HG03196 (cell line): ENCODE data around the gene LPIN3.

Experiments
- ATAC-seq: cut with Tn5 transposase; IDR thresholded peaks from one replicate; pipeline ENCODE4 v1.9.1; 2021; ENCODE audit not compliant: unreplicated experiment

LPIN3 gene

DNA sequence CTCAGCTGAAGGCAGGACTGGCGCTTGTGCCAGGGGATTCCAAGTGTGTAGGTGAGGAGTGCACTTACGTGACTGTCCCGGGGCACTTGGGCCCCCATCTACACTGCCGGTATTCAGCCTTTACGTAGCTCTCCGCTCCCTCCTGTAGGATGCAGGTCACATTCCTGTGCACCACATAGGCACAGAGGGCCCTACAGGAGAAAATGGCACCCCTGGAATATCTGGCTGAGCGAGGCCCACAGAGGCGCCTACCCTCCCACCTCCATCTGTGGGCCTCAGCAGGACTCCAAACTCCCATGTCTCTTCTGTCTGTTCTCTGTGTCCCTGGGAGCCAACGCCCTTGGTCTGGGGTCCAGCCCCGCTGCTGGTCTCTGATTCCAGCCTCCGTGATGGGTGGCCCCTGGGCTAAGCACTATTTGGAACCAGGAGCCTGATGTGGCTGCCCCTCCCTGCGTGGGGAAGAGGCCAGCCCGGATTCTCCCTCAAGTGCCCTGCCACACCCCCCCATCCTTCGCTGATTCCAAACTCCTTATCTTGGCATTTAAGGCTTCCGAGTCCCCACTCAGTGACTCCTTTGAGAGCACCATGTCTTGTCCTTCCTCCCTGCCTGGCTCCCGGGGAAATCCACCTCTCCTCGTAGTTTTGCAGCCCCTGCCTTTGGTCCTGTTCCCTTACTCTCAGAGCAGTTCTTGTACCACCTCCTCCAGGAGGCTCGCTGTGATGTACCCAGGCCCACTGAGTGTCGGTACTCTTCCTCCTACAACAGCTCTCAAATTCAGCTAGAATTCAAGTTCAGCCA lies 24.5 kb downstream of the LPIN3 start:
- no peak for ATAC-seq

DNA sequence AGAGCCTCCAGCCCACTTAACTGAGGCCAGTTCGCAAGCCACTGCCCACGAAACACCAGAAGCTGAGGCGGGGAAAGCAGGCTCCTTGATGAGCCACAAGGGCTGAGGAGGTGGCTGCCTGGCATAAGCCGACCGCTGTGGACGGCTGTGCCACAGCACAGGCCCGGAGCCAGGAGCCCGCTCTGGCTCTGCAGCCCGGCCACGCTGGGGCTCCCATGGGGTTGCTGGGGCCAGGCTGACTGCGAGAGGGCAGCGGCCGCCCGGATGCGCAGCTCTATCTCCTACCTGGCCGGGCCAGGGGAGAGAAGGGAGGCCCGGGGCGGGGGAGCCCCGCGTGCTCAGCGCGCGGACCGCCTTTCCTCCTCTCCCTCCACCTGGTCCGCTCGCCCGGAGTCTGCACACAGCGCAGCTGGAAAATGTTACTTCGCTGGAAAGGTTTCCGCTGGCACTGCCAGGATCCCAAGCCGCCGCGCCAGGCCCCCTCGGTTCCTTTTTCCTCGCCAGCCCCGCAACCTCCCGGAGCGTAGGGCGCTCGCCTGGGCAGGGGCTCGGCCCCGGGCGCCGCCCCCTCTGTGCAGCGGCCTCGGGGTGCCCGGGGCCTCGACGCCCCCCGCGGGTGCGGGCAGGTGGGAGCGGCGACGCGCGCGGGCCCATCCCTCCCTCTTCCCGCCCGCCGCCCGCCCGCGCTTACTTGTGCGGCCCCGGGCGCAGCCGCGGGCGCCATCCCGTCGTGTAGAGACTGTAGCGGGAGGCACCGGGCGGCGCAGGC lies 25.3 kb downstream of the LPIN3 start:
- ATAC-seq = no peak

DNA sequence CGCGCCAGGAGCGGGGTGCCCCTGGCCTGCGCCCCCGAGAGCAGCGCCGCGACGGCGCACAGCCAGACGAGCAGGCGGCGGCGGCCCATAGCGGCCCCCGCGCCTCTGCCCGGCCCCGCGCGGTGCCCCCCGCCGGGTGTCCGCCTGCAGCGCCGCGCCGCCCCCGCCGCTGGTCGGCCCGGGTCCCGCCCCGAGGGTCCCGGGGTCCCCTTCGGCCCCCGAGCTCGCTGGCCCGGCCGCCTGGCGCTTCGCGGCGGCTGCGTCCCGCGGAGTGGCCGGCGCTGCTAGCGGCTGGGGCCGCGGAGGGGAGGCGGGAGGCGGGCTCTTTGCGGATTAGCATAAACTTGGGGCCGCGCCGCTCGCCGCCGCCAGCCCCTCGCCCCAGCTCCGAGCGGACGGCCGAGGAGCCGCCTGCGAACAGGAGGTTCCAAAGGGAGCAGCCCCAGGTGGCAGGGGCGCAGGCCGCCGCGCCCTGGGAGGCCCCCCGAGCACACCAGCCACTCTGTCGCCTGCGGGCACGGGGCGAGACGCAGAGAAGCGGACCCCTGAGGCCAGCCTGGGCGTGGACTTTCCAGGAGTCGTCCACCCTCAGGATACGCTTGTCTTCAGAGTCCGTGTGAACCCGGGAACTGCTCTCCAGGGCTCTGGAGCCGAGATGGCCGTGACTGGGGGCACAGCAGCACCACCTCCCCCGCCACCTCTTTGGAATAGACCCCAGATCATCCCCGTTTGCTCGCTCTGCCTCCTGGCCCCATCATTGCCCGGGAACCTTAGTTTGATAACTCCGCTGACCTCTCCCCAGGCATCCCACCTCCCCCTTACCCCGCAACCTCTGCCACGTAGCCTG lies 26.1 kb downstream of the LPIN3 start, which contains the start of gene EMILIN3:
EMILIN3 (minus strand) TSS at position 273 of the 847 bp plus-strand sequence; CDS start at position 89, 184 bp downstream.
- no peak for ATAC-seq

DNA sequence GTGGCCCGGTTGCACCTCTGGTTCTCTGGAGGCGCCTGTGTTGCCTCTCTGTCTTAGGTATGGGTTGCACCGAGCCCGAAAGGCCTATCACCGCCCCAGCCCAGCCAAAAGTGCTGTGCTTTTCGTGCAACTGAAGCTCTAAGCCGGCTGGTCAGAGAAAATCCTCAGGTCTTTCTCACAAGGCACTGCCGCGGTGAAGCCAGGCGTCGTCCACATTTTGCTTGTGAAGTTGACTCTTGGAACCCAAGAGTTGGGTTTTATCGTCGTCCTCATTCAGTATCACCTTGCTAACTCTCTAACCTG lies 26.7 kb downstream of the LPIN3 start:
- no peak for ATAC-seq

DNA sequence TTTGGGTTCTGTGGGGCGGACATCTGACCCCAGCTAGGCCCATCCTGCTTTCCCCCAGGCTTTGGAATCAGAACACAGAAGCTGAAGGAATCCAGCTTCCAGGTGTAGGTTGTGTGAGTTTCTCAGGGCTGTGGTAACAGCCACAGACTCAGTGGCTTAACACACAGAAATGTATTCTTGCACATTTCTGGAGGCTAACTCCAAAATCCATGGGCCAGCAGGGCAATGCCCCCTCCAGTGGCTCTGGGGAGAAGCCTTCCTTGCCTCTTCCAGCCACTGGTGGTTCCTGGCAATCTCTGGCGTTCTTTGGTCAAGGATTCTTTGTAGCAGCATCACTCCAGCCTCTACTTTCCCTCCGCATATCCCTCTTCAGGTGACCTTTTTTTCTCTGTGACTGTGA lies 27.3 kb downstream of the LPIN3 start:
- no peak for ATAC-seq

DNA sequence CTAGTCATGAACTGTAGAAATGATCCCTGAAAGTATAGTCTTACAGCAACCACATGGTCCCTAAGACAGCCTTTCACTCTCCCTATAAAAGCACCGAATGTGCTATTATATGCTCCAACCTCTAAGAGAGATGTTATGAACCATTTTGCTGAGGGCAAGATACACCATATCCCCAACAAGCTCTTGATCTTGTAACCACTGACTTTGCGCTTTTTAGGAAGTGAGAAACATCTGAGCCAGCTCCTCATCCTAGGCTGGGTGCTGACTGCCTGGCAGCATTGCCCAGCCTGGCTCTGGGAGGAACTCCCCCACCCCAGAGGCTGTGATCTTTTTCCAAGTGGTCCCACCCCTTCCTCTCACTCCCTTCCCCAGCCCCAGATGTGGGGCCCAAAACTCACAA lies 29.1 kb downstream of the LPIN3 start:
- no peak for ATAC-seq

DNA sequence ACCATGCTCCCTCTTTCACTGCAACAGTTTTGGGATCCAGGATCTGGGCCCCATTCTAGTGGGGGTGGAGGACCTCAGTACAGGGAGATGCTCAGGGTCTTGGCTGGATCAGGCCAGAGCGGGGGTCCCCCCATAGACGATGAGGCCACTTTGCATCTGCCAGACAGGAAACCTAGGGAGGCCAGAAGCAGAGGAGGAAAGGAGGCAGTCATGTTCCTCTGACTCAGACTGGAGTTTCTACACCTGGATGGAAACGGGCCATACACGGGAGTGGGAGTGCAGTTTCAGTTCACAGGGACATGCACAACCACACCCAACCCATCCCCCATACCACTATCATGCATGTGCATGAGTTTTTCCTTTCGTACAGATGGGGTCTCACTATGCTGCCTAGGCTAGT lies 29.6 kb downstream of the LPIN3 start:
- ATAC-seq = no peak

DNA sequence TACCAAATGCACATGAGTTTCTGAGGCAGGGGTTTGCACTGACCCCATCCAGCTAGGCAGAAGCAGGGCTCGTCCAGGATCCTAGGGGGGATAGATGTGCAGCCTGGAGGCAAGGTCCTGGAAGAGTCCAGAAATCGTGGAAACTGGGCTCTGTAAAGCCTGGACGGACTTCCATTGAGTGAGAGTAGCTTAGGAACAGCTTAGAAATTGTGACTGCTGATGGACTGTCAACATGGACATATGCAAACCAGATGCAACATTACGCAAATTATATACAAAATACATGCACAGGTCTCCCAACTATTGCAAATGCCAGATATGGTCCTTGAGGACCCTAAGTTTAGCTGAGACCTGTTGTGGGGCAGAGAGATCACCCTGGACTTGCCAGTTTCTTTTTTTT lies 30.8 kb downstream of the LPIN3 start:
- no peak for ATAC-seq

DNA sequence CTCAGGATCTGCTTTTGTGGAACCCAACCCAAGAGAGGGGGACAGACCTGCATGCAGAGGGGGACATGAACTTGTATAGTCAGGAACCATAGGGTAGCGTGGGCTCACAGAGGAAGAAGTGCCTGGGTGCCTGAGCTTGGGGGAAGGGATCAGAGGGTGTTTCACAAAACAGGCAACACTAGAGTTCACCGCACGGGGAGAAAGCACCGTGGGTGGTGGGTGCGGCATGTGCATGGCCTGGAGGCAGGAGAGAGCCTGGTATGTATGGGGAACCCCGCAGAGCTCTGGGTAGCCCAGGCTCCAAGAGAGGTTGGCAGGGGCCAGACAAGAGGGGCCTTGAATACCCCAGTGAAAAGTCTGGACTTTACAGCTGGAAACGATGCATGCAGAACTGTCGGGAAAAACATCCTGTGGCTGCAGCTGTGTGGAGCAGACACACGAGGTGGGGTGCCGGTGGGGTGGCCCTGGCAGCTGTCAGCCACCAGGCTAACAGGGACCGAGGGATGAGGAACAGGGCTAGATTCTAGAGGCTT lies 32.7 kb downstream of the LPIN3 start:
- no peak for ATAC-seq

DNA sequence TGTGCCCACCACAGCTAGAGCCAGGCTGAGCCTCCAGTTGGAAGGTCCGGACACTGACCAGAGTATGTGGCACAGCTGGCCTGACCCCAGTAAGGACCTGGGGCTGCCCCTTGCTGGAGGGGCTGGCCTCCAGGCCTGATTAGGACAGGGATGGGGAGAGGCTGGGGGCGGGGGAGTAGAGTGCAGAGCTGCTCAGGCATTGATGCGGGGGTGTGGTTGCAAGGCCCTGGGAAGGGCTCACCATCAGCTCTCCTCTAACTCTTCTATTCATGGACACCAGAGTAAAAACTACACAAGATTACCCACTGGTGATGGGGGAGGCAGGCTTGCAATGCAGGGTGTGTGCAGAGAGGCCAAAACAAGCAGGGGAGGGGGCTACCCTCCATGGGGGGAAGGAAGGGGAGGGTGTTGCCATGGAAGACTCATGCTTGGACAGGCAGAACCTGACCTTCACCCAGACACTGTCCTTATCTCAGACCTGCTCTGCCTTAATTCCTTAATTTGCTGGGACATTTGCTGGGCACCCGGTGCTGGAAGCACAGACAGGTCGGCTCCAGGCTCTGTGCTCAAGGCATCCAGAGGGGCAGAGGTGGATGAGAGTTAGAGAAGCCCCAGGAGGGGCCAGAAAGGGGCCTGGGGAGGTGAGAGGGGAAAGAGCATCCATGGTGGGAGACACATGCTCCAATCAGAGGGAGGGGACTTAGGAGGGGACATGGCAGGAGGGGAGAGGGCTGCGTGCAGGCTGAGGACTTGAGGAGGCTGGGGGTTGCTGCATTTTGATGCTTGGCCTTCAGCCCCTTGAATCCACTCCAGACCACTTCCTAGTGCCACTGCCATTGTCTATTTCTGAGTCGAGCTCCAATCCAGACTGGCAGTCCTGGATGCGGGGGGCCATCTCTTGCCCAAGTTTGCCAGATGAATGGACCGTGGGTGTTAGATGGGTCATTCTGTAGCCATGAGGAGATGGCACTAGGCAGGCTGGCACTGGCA lies 33.6 kb downstream of the LPIN3 start:
- no peak for ATAC-seq

DNA sequence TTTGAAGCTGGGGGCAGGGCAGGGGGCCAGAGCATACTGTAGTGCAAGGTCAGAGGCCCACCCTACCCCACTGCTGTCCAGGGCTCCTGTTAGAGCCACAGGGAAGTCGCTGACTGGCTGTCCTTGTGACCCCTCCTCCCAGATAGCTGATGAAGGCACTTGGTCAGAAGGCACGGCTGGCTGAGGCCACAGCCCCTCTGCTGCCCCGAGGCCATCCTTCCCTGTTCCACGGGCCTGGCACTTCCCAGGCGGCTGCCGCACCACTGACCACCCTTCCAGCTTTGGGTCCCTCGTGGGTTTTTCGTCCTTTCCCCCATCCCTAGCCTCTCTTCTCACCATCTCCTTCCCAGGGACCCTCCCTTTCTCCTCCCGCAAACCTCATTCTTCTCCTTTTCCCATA lies 35.2 kb downstream of the LPIN3 start:
- no peak for ATAC-seq

DNA sequence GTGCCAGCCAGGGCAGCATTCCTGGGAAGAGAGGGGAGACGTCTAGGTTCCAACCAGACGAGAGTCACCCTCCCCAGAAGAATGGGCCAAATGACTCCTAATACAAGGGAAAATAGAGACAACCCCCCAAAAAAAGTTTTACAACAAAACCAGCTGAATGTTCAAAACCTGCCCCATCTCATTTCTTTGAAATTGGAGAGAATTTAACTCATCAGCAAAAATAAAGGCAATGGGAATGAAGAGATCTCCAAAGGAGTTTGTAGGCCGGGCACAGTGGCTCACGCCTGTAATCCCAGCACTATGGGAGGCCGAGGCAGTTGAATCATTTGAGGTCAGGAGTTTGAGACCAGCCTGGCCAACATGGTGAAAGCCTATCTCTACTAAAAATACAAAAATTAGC lies 35.7 kb downstream of the LPIN3 start:
- ATAC-seq = no peak

DNA sequence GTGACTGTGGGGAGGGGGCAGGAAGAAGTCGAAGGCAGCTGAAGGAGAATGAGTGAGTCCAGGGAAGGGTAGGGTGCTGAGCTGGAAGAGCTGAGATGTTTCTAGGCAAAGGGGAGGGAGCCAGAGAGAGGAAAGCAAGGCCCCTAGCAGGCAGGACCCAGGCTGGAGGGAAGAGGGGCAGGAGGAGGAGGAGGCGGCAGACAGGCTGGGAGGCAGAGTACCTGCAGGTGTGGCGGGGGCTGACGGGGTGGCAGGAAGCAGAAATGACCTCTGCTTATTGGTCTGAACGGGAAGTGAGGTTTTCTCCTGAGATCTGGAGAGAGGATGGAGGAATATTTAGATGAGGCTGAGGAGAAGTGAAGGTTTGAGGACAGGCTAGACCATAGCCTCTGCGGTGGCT lies 36.7 kb downstream of the LPIN3 start:
- no peak for ATAC-seq

DNA sequence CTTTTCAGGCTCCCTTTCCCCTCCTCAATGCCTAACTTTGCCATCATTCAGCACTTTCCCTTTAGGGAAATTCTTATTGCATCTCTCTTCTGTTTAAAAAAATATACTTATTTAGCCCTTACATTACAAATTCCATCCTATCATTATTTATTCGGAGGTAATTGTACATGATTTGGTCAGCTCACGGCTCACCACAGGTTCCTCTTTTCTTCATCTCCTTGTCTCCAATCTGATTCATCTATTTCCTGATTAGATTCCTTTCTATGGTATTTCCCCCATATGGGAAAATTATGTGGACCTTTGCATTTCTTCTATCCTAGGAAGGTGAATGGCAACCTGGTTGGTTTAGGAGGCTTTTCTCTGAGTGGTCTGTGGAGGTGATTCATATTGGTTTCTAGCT lies 38.9 kb downstream of the LPIN3 start:
- ATAC-seq = no peak

DNA sequence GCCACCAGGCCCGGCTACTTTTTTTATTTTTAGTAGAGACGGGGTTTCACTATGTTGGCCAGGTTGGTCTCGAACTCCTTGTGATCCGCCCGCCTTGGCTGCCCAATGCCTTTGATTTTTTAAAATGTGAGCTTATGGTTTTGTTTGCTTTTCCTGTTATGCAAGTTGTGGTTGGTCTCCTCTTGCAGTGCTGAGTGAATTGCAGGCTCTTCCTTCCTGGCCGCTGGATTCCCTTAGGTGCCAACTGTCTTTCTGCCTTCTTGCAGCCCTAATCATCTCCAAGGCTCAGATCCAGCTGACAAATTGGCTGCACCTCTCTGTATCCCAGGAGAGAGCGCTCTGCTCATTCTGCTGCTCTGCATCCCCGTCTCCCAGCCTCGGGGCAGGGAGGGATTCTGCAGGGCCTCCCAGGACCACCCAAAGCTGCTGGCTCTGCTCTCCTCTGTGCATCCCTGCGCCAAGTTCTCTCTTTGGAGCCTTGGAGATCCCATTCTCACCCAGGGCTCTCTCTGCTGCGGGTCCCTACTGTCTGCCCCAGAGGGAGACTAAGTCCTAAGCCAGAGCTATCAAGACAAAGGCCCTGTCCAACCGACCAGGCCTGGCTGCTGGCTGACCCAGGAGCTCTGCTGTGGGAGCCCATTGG lies 40.1 kb downstream of the LPIN3 start:
- ATAC-seq = no peak

DNA sequence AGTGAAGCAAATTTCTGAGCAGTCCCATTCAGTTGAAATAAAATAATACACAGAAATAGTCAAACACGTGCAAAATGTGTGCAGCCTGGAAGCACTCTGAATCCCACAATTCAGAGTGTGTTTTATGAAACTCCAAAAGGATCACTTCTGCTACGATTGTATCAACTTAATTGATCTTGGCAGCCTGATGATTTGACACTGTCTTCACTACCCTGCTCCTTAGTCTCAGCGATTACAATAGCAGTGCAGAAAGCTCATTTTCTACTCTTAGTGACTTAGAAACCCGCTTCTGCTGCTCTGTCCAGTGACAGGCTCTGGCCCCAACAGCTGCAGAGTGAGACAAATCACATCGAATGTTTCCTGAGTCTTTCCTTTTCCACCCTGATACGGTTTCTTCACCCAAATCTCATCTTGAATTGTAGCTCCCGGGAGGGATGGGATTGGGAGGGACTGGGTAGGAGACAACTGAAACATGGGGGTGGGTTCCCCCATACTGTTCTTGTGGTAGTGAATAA lies 42.2 kb downstream of the LPIN3 start:
- ATAC-seq = no peak

DNA sequence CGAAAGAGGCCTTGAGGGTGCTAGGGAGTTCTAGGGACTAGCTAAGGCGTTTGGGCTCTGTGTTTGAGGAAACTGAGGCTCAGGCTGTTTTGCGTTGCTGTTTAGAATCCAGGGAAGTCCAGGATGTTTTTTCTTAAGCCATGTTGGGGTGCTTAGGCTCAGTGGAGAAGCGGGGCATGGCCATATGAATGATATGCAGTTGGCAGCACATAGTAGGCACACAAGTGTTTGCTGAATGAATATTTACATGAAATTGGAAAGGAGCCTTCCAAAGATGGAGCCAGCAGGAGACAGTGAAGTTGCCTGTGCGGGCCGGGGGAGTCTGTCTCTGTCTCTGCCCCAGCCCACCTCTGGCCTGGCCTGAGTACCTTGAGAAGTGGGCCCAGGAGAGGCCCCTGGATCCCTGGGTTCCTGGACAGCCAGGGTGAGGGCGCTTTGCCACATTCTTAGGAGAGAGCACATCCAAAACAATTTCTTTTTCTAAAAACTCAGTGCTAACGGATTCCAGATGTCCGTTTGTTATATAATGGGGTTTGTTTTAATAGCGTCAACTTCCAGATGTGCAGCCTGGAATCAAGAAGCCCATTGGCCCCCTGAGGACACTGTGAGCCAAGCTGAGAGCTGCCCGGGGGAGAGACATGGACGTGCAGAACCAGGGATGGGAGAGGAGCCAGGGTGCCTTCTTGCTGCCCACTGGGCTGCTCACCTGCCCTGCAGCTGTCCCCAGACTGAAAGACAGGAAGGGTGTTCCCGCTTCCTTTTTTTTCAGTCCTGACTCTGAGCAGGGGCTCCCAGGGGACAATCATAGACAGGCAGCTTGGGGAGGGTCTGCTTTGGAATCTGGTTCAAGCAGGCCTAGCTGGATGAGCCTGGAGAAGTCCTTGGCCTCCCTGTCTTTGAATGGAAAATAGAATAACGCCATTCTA lies 46.1 kb downstream of the LPIN3 start:
- no peak for ATAC-seq

DNA sequence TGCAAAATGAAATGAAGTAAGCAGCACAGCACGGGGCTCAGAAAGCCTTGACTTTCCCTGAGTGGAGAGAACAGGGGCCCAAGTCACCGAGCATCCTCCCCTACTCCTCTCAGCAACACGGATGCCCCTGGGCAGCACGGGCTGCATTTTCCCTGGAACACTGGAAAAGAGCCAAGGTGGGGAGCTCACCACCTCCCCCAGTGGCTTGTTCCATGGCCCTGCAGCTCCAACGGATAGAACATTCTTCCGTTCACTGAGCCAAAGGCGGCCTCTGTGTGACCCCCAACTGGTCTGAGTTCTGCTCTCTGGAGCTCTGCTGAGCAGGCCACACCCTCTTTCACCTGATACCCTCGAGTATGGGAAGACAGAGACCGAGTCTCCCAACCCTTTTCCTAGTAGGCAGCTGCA lies 46.8 kb downstream of the LPIN3 start:
- no peak for ATAC-seq
